Activated T-helper 1 cell treated with Interleukin-2 at 50 U/mL for 16 hours (primary cell): ENCODE data around the gene AMD1.
"Not testable (repeated sequence)": the region's sequence is repeated elsewhere in the genome, so short reads cannot be mapped to it uniquely, and the experiment has no call there.

Source experiments
- DNase-seq: peaks from one replicate; pipeline ENCODE4 v3.0.0-alpha.2; 2020; ENCODE audit warnings: low read depth

The AMD1 gene

DNA sequence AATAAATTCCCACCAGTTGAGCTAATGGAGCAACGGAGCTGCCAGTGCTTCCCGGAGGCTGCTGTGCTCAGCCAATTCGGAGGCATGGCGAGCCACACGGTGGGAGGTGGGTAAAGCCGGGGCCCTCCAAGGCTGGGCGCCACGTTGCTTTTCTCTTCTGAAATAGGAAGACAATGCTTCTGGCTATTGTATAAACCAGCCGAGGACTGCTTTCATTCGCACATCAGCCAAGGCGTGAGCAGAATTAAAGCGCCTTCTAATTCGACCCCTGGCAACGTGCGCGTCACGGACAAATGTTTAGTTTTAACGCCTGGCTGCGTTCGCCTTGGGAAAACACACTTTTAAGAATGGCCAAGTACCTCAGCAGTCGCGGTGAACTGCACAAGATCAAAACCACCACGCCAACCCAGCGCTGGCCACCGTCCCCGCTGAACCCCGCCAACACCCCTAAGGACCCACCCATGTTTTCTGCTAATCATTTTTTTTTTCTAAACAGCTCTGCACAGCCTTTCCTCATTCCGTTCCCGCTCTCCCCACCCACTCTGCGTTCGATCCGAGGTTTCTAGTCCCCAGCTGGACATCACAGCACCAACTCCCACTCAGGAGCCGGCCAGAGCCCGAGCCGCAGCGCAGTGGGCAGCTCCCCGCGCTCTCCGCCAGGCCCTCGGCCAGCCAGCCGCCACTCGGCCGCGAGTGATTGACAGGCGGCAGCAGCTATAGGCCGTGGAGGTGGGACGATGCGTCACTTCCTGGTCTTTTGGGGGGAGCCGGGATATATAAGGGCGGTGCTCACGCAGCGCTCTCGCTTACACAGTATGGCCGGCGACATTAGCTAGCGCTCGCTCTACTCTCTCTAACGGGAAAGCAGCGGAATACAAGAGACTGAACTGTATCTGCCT is at the start of gene AMD1:
Gene AMD1, plus strand, starts transcription at position 805 of the 899 bp plus-strand sequence. CDS start 321 bp downstream, outside the sequence.
- DNase-seq = peak; percentile 91

DNA sequence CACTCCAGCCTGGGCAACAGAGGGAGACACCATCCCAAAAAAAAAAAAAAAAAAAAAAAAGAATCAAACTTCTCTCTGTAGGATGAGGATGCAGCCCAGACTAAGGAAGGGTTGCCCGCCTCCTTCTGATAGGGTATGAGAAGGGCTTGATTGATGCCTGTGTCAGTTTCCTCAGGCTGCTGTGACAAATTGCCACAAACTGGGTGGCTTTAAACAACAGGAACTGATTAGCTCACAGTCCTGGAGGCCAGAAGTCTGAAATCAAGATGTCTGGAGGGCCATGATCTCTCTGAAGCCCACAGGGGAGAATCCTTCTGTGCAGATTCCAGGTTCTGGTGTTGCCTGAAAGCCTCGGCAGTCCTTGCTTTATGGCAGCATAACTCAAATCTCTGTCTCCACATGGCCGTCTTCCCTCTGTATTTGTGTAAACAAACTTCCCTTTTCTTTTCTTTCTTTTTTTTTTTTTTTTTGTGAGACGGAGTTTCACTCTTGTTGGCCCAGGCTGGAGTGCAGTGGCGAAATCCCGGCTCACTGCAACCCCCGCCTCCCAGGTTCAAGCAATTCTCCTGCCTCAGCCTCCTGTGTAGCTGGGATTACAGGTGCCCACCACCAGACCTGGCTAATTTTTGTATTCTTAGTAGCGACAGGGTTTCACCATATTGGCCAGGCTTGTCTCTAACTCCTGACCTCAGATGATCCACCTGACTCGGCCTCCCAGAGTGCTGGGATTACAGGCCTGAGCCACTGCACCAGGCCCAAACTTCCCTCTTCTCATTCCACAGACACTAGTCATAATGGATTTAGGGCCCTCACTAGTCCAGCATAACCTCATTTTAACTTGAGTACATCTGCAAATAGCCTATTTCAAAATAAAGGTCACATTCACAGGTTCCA is 48.1 kb upstream of the AMD1 start:
- DNase-seq = no peak

DNA sequence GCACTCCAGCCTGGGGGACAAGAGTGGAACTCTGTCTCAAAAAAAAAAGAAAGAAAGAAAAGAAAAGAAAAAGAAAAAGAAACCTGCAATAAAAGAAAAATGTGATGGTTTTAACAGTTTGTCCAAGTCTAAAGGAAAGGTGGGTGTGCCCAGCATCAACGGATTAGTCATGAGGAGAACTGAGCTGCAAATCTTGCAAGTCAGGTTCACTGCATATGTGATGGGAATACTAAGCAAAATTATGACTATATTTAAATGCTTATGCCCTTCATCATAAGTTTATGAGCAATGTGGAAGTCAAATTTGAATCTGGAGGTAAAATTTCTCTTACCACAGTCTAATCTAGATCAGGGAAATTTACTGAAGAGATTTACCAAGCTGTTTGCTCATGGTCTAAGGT is 46.2 kb upstream of the AMD1 start:
- no peak for DNase-seq

DNA sequence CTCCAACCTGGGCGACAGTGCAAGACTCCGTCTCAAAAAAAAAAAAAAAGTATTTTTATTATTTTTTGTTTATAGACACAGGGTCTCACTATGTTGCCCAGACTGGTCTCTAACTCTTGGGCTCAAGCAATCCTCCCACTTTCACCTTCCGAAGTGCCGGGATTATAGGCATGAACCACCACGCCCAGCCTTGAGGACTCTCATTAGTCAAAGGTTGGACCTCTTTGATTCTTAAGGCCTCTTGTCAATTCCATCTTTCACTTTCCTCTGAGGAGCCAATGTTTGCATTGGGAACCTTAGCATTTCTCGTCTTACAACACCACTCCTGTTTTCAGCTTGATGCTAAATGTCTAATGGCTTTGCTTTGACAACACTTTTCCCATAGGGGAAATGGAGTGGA is 43.2 kb upstream of the AMD1 start:
- DNase-seq = no peak

DNA sequence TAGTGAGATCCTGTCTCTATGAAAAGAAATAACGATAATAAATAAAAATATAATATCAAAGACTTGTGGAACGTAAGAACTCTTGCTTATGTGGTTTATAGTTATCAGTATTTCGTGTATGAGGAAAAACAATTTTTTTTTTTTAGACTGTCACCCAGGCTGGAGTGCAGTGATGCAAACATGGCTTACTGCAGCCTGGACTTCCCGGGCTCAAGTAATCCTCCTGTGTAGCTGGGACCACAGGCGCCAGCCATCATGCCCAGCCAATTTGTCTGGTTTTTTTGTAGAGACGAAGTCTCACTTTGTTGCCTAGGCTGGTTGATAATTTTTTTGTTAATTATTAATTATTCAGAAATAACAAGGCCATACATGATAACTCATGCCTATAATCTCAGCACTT is 40.8 kb upstream of the AMD1 start:
- no peak for DNase-seq

DNA sequence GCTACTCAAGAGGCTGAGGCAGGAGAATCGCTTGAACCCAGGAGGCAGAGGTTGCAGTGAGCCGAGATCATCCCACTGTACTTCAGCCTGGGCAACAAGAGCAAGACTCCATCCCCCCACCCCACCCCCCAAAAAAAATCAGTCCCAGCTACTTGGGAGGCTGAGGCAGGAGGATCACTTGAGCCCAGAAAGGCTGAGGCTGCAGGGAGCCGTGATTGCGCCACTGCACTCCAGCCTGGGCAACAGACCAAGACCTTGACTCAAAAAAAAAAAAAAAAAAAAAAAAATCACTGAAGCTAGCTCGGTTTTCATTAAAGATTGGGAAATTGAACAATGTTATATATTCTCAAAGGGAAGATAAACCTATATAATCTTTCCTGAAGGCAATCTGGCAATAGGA is 38.8 kb upstream of the AMD1 start:
- DNase-seq = not testable (repeated sequence)

DNA sequence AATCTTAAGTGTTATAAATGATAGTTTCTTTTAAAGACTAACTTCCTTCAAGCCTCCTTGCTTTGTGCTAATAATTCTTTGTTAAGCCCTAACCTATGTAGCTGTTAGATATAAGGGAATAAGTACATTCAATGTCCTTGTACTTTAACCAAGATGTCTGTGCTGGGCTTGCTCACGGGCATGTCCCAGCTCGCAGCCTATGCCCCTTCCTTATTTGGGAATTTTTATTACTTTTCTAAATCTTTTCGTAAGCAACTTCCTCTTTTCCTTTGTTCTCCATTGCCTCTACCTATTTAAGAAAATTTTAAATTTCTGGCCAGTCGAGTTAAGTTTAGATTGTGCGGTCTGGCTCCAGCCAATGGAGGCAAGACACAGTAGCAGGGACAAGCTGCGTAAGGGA is 33.3 kb upstream of the AMD1 start:
- DNase-seq = no peak

DNA sequence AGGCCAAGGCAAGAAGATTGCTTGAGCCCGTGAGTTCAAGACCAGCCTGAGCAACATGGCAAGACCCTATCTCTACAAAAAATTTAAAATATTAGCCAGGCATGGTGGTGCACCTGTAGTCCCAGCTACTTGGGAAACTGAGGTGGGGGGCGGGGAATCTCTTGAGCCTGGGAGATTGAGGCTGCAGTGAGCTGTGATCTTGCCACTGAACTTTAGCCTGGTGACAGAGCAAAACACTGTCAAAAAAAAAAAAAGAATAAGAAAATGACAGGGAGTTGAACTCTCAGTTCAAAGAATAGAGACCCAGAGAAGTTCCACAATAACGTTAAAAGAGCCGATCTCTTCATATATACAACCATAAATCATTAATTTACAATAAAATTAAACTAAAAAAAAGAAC is 24.8 kb upstream of the AMD1 start:
- no peak for DNase-seq

DNA sequence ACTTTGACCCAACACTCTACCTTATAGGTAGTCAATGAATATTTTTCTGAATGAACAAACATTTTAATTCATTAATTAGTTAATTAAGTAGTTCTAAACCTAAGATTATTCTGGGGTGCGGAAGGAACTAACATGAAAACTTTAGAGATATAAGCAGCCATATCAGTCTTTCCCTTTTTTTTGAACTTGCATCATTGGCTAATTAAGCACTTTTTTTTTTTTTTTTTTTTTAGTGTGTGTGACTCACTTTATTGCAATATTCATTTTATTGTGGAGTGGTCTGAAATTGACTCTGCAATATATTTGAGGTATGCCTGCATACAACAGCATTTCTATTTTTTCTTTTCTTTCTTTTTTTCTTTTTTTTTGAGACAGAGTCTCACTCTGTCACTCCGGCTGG is 21.8 kb upstream of the AMD1 start:
- DNase-seq = no peak

DNA sequence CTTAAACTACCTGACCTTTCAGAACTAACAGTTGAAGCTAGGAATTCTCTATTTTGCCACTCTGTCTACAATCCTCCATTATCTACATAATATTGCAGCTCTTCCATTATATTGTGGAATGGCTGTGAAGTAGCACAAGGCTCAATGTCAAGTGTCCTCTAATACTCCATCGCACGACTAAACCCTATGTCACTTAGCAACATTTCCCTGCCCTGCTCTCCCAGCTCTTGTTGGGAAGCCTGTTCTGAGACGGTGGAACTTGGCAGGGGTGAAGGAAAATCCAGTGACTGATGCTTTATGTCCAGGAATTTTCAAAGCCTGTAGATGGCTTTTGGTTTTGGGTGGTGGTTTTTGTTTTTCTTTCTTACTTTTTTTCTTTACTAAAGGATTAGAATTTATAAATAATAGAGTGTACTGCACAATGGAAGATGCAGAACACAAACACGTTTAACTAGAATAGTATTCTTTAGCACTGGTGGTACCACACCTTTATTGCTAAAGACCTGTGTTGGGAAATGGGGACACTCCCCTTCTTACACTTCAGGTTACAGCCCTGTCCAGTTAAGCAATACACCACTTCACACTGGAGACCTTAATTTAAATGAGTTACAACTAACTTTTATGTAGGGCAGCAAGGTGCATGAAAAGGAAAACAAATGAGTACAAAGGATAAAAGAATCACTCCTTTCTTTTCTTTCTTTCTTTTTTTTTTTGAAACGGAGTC is 20.7 kb upstream of the AMD1 start:
- DNase-seq = no peak

DNA sequence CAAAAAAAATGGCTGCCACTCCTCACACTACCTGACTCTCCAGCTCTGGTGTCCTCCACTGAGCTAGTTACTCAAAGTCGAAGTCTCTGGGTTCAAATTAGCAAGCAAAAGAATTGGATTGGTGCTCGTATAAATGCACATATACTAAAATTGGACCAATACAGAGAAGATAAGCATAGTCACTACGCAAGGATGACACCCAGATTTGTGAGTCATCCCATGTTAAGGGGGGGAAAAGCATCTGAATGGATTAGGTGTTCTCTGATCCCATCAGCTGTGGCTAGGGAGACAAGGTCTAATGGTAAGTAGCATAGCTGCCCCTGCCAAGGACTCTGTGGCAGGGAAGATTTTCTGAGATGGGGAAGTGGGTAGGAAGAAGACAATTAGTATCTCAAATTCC is 18.3 kb upstream of the AMD1 start:
- DNase-seq = no peak

DNA sequence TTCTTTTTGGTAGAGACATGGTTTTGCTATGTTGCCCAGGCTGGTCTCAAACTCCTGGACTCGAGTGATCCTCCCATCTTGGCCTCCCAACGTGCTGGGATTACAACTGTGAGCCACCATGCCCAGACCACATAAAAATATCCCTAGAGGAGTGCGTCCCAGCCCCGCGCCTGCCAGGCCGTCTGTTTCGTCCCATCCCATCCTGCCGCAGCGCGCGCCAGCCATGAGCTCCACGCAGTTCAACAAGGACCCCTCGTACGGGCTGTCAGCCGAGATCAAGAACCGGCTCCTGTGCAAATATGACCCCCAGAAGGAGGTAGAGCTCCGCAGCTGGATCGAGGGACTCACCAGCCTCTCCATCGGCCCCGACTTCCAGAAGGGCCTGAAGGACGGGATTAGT is 16.6 kb upstream of the AMD1 start:
- no peak for DNase-seq

DNA sequence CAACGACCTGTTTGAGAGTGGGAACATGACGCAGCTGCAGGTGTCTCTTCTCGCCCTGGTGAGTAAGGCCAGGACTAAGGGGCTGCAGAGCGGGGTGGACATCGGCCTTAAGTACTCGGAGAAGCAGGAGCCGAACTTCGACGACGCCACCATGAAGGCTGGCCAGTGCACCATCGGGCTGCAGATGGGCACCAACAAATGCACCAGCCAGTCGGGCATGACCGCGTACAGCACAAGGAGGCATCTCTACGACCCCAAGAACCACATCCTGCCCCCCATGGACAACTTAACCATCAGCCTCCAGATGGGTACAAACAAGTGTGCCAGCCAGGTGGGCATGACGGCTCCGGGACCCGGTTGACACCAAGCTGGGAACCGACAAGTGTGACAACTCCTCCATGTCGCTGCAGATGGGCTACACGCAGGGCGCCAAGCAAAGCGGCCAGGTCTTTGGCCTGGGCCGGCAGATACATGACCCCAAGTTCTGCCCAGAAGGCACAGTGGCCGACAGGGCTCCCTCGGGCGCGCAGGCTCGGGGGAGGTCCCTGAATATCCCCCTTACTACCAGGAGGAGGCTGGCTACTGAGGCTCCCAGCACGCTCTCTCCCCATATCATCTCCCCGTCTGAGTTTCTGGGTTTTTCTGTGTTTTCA is 15.9 kb upstream of the AMD1 start:
- DNase-seq = no peak

DNA sequence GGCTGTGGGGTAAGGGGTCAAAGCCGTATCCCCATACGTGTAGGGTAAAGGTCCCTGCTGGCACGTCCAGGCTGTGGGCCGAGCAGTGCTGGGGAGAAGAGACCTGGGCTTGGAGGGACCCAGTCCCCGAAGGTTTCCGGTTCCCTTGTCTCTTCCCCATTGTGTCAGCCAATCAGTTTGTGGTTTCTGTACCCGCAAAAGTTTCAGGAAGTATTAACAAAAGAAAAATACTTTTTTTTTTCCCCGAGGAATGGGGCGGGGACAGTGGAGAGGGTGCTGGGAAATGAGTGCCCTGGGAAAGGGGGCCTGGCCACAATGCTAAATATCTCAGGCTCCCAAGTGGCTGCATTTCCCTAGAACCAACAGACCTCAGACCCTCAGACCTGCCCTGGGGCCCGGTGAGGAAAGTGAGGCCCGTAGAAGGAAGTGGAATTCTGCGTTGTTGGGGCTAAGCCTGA is 15.2 kb upstream of the AMD1 start:
- DNase-seq = no peak

DNA sequence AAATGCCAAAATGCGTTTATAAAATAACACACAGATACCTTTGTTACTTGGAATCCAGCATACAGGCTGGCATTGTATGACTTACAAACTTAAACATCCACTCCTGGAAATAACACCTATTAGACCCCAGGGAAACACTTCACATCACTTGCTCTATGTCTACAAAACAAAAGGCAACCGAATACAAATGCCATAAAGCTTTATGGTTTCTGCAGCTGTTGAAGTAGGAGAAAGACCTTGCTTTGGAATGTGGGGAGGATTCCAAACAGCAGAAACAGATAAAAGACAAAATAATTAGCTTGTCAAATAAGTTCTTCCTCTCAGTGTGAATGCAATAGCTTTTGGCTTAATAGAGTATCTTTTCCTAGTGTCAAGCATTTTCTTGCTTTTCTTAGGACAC is 9.8 kb upstream of the AMD1 start:
- no peak for DNase-seq

DNA sequence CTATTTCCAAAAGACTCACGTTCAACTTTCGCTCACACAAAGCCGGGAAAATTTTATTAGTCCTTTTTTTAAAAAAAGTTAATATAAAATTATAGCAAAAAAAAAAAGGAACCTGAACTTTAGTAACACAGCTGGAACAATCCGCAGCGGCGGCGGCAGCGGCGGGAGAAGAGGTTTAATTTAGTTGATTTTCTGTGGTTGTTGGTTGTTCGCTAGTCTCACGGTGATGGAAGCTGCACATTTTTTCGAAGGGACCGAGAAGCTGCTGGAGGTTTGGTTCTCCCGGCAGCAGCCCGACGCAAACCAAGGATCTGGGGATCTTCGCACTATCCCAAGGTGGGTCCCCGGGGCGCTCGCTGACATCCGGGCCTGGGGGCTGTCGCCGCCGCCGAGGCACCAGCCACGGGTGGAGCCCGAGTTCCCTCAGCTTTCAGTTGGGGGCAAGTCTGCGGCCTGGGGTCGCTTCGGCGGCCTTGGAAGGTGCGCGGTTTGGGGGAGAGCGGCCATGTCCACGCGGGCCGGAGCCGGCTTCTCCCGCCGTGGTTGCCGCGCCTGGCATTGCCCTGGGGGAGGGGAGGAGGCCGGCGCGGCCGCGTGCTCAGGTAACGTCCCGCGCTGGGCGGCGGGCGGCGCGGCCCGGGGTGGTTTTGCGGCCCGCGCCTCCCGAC is 429 bp downstream of the AMD1 start:
- peak; percentile 16 for DNase-seq

DNA sequence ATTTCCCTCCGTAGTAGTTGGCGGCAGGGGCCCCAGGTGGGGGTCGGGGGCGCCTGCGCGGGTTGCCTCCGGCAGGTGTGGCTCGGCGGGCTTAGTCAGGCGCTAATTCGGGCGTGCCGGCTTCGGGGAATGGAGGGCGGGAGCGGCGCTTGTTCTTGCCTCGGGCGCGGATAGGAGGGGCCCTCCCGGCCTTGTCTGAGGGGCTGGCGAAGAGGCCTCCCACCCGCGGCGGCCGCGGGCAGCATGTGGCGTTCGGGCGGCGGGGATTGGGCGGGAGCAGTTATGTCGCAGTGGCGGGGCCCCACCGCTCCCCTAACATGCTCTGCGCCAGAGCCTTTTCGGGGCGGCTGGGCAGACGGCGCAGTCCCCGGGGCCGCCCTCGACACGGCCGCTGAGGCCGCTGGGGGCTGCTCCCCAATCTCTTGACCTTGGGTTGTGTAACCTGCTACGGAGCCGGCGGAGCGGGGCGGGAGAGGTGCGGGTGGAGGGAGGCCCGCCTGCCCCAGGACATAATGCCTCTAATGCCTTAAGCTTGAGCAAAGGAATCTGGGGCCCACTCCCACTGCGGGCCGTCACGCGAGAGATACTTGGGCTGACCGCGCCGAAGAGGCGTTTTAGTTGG is 1.1 kb downstream of the AMD1 start:
- DNase-seq = peak; percentile 55

DNA sequence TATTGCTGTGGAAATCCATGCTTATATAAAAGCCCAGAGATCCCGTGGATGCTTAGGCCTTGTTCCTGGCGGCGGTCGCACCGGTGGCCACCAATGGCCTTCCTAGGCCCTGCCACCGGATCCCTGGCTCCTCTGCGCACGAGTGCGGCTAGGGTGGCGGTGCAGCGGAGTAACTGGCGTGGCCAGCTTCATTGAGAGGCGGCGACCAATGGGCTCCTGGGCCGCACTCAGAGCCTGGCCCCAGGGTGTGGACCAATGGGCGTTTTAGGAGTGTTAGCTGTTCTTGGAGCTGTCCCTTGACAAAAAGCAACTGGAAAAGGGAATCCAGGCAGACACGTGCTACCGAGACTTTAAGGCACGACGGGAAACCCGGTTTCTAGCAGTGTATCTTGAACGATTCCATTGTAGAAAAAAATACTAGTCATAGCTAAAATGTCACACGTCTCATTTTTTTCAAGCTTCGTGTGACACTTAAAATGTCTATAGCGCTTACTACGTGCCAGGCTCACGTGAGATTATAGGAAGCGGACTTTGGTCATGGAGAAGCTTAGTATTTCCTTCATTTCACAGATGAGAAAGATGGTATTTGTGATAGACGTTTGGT is 1.7 kb downstream of the AMD1 start:
- peak; percentile 41 for DNase-seq

DNA sequence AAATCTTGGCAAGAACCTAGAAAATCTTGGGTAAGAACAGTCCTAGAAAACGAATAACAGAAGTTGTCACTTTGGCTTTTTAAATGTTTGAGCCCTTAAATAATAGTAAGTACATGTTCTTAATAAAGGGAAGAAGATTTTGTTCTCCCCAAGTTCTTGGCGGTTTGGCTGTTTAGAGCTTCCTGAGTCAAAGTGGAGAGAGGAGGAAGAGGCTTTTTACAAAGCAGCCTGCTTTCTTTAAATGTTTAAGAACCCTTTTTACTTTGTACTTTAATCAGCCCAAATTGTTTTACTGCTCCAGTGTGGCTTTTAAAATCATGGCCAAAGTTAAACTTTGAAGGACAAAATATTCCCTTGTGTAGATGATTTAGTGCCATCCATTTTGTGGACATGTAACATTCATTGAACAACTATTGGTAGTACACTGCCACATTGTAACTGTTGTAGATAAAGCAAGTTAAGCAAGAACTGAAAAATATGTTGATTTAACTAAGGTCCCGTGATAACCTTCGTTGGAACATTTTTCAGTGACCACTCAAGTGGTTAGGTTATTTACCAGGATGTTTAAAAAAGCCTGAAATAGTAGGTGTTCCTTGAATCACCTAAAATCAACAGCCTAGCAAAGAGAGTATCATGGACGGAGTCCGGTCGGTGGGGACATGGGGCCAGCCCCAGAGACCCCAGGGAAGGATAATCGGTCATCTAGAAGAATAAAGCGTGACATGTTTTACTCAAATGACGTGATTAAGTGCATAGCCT is 2.4 kb downstream of the AMD1 start:
- DNase-seq = no peak

DNA sequence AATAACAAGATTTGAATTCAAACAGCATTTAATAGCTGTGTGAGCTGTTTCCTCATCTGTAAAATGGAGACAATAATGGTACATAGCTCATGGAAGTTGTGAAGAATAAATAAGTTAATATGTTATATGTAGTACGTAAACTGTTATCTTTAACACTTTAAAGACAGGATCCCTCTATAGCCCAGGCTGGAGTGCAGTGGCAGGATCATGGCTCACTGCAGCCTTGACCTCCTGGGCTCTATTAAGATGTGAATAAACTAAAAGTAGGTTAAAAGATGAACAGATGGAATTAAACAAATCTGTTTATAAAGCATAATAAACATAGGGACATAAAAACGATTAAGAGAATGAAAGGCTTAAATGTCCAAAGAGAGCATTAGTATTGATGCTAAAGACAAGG is 3.0 kb downstream of the AMD1 start:
- no peak for DNase-seq
